NCI-H510A (cell line): Measurements from ENCODE around the gene PNCK.

Experiments
- DNase-seq: peaks from one replicate; lab custom pipeline; 2025; lab: John Stamatoyannopoulos, UW

Gene PNCK

GRCh38 chrX:153641627-153642026 lies 32.0 kb downstream of the PNCK start:
- no peak for DNase-seq

GRCh38 chrX:153640736-153641575 lies 32.7 kb downstream of the PNCK start:
- no peak for DNase-seq

- DNase-seq: no peak
These were observed 33.4 kb downstream of the PNCK start for GRCh38 chrX:153640045-153640686.

- DNase-seq: no peak
These were observed 34.2 kb downstream of the PNCK start for GRCh38 chrX:153639177-153640044.

GRCh38 chrX:153638436-153639176 lies 35.0 kb downstream of the PNCK start:
- no peak for DNase-seq

- no peak for DNase-seq
These were observed 35.6 kb downstream of the PNCK start for GRCh38 chrX:153638041-153638371.

- no peak for DNase-seq
These were observed 36.2 kb downstream of the PNCK start for GRCh38 chrX:153637121-153638040.

- no peak for DNase-seq
These were observed 36.9 kb downstream of the PNCK start for GRCh38 chrX:153636716-153637115.

- no peak for DNase-seq
These were observed 37.6 kb downstream of the PNCK start for GRCh38 chrX:153635788-153636668.

- DNase-seq: no peak
These were observed 38.2 kb downstream of the PNCK start for GRCh38 chrX:153635388-153635787.

GRCh38 chrX:153634832-153635231 lies 38.8 kb downstream of the PNCK start:
- DNase-seq: no peak

GRCh38 chrX:153634236-153634635 lies 39.4 kb downstream of the PNCK start:
- DNase-seq: no peak

GRCh38 chrX:153633607-153634180 lies 39.9 kb downstream of the PNCK start:
- DNase-seq: no peak

- no peak for DNase-seq
These were observed 40.6 kb downstream of the PNCK start for GRCh38 chrX:153633048-153633447.

GRCh38 chrX:153632595-153632946 lies 41.0 kb downstream of the PNCK start:
- DNase-seq: no peak

GRCh38 chrX:153631907-153632594 lies 41.6 kb downstream of the PNCK start:
- DNase-seq: no peak

GRCh38 chrX:153631346-153631745 lies 42.3 kb downstream of the PNCK start:
- DNase-seq: no peak

GRCh38 chrX:153628665-153629064 lies 44.9 kb downstream of the PNCK start:
- DNase-seq: no peak

GRCh38 chrX:153628129-153628528 lies 45.5 kb downstream of the PNCK start:
- DNase-seq: peak; percentile 11
